BLaER1 treated with 17β-estradiol and CSF1 and Interleukin-3, amounts not matched to agents 10 nM and 100 nM (cell line): Measurements from ENCODE around the gene PARP8.

Experiments
- H3K27ac ChIP-seq, 11 experiments: shearing (Covaris generic); formaldehyde crosslinking; 2 replicates each; pipeline ENCODE4 v1.8.1; 2022
- H3K27me3 ChIP-seq, 11 experiments: shearing (Covaris generic); formaldehyde crosslinking; 2 replicates each; pipeline ENCODE4 v1.8.1; 2022
- H3K36me3 ChIP-seq, 11 experiments: shearing (Covaris generic); formaldehyde crosslinking; 2 replicates each; pipeline ENCODE4 v1.8.1; 2022
- H3K4me1 ChIP-seq, 10 experiments: shearing (Covaris generic); formaldehyde crosslinking; 2 replicates each; pipeline ENCODE4 v1.8.1; 2022
- H3K4me2 ChIP-seq, 11 experiments: shearing (Covaris generic); formaldehyde crosslinking; 2 replicates each; pipeline ENCODE4 v1.8.1; 2022
- H3K4me3 ChIP-seq, 10 experiments: shearing (Covaris generic); formaldehyde crosslinking; 2 replicates each; pipeline ENCODE4 v1.8.1; 2022
- H3K9ac ChIP-seq, 11 experiments: shearing (Covaris generic); formaldehyde crosslinking; 2 replicates each; pipeline ENCODE4 v1.8.1; 2022
- H3K9me3 ChIP-seq, 11 experiments: shearing (Covaris generic); formaldehyde crosslinking; replicated peaks in 1 of 11; 2 replicates each; pipeline ENCODE4 v1.8.1; 2022
- H4K20me1 ChIP-seq, 11 experiments: shearing (Covaris generic); formaldehyde crosslinking; 2 replicates each; pipeline ENCODE4 v1.8.1; 2022
- Cebpa-rat ChIP-seq, 11 experiments: shearing (Covaris generic); IDR thresholded peaks; 2 replicates each; pipeline ENCODE4 v1.8.1; 2022

Gene PARP8

GRCh38 chr5:50740832-50741231, 74.4 kb downstream of the PARP8 start:
- H3K9ac ChIP-seq = no peak overlapping the region
- H3K9me3 ChIP-seq = peaks cover 0 to 5% (median 0%) of the 10 kb centered on the region in 11 experiments; a peak in 2 of 22 replicates
- peaks cover 0 to 9% (median 0%) of the 10 kb centered on the region in 11 experiments; a peak in 2 of 22 replicates for H3K36me3 ChIP-seq
- H3K27me3 ChIP-seq = no peaks in the 10 kb centered on the region
- peaks cover 0 to 73% (median 15%) of the 10 kb centered on the region in 11 experiments; a peak in 12 of 22 replicates for H4K20me1 ChIP-seq
- H3K4me3 ChIP-seq = no peak overlapping the region
- TF ChIP-seq Cebpa-rat (IDR thresholded peaks at IDR 0.05) = no peak
- no peak overlapping the region for H3K4me2 ChIP-seq
- no peak overlapping the region for H3K27ac ChIP-seq
- peaks cover 0 to 17% (median 9%) of the 10 kb centered on the region in 10 experiments; a peak in 11 of 20 replicates for H3K4me1 ChIP-seq

DNA sequence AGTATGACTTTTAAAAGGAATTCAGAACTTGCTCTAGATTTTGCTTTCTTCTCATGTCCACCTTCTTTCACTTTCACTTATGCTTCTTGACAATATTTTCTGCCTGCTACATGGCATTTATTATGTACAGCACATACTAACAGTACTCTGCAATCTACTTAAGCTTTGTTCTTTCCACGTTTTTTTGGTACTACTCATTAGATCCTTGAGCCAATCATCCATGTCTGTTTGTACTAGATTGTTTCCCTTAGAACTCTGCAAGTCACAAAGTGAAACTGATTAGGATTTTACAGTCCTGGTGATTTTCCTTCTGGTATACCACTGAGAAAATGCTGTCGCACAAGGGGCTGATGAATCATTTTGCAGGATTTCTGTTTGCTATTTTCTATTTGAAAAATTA, 78.3 kb downstream of the PARP8 start:
- Histone ChIP-seq H3K27me3 (no peaks in the 10 kb centered on the region), H3K27ac (peak overlapping the region in 3 of 11 experiments; percentile 4 to 16 (median 15); a peak in 1 of 22 replicates), H3K9ac (peak overlapping the region in 2 of 11 experiments; percentile 24 to 57; a peak in 3 of 22 replicates), H3K36me3 (peaks cover 0 to 5% (median 0%) of the 10 kb centered on the region in 11 experiments; a peak in 2 of 22 replicates), H3K4me1 (peaks cover under 1 to 21% (median 12%) of the 10 kb centered on the region in 10 experiments; a peak in 15 of 20 replicates), H3K9me3 (peaks cover 0 to 5% (median 0%) of the 10 kb centered on the region in 11 experiments; a peak in 1 of 22 replicates), H4K20me1 (peaks cover 0 to 66% (median 10%) of the 10 kb centered on the region in 11 experiments; a peak in 11 of 22 replicates), H3K4me3 (peak overlapping the region in 1 of 10 experiments; percentile 31; a peak in 2 of 20 replicates), H3K4me2 (peak overlapping the region; percentile 30 to 91 (median 52); a peak in 21 of 22 replicates)
- TF ChIP-seq Cebpa-rat (IDR thresholded peaks at IDR 0.05) = no peak

DNA sequence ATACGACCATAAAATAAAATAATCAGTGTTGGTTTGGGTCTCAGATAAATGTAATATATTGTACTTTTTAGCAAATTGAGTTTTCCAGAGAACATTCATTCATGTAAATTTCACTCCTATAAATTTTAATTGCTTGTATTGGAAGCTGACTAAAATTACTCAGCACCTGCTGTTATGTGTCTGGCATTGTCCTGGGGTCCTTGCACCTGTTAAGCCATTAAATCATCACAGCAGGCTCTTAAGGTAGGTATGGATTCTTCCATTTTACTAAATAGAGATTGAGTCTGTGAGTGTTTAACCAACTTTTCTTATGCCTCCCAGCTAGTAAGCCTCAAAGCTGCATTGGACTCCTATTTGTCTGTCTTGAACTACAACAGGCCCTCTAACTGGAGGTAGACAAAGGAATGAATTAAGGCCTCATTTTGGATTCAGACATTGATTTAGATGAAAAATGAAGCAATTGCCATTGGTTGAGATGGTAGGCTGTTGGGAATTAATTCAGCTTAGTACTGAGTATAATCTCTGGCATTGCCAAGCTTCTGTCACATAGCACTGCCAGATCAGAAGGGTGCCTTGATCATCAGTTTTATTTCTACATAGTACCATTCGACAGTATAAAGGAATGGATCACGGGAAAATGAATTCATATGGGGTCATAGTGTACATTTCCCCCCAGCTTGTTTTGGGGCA, 78.9 kb downstream of the PARP8 start:
- Histone ChIP-seq H3K9ac (peak overlapping the region in 1 of 11 experiments; percentile 57; a peak in 1 of 22 replicates), H3K27me3 (no peaks in the 10 kb centered on the region), H3K4me2 (peak overlapping the region in 8 of 11 experiments; percentile 30 to 91 (median 58); a peak in 10 of 22 replicates), H3K9me3 (peaks cover 0 to 5% (median 0%) of the 10 kb centered on the region in 11 experiments; a peak in 1 of 22 replicates), H3K36me3 (peaks cover 0 to 5% (median 0%) of the 10 kb centered on the region in 11 experiments; a peak in 2 of 22 replicates), H3K4me3 (0 out of 20 replicates have a peak overlapping the region, but pooled peaks of 1 of the 10 experiments have one; percentile 31), H4K20me1 (peaks cover 0 to 70% (median 10%) of the 10 kb centered on the region in 11 experiments; a peak in 11 of 22 replicates), H3K4me1 (peaks cover 5 to 22% (median 12%) of the 10 kb centered on the region in 10 experiments; a peak in 15 of 20 replicates), H3K27ac (no peak overlapping the region)
- no peak for TF ChIP-seq Cebpa-rat (IDR thresholded peaks at IDR 0.05)

GRCh38 chr5:50749181-50749580, 82.7 kb downstream of the PARP8 start:
- H3K27ac ChIP-seq = no peak overlapping the region
- H3K4me2 ChIP-seq = no peak overlapping the region
- H3K27me3 ChIP-seq = no peaks in the 10 kb centered on the region
- H3K9ac ChIP-seq = no peak overlapping the region
- TF ChIP-seq Cebpa-rat (IDR thresholded peaks at IDR 0.05) = no peak
- peaks cover 0 to 7% (median 0%) of the 10 kb centered on the region in 11 experiments; a peak in 4 of 22 replicates for H3K36me3 ChIP-seq
- H3K4me3 ChIP-seq = no peak overlapping the region
- H3K4me1 ChIP-seq = peaks cover 3 to 20% (median 10%) of the 10 kb centered on the region in 10 experiments; a peak in 15 of 20 replicates
- H4K20me1 ChIP-seq = peaks cover 0 to 42% (median 0%) of the 10 kb centered on the region in 11 experiments; a peak in 6 of 22 replicates
- 0 out of 22 replicates have a peak, but pooled peaks cover 0 to 5% (median 0%) of the 10 kb centered on the region in 11 experiments for H3K9me3 ChIP-seq

DNA sequence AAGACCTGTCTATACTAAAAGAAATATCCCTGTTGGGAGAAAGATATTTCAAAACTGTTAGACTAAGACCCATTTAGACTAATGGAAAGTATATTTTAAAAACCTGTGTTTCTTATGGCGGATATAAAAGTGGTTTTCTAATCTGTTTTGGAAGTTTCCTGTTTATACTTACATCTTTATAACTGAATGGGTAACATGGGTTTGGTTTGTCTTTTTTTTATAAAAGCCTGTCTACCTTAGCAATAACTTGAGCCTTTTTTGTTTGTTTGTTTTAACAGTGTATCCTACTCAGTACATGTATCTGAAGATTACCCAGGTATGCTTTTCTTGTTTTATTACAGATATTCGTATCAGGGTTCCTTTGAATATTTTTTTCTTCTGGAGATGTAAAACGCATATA, 83.4 kb downstream of the PARP8 start:
- H4K20me1 ChIP-seq = peaks cover 0 to 35% (median 0%) of the 10 kb centered on the region in 11 experiments; a peak in 6 of 22 replicates
- H3K4me3 ChIP-seq = no peak overlapping the region
- peaks cover 0 to 16% (median 5%) of the 10 kb centered on the region in 10 experiments; a peak in 13 of 20 replicates for H3K4me1 ChIP-seq
- H3K9ac ChIP-seq = no peak overlapping the region
- peak overlapping the region in 1 of 11 experiments; percentile 10; a peak in 1 of 22 replicates for H3K4me2 ChIP-seq
- H3K27ac ChIP-seq = no peak overlapping the region
- peaks cover 0 to 7% (median 0%) of the 10 kb centered on the region in 11 experiments; a peak in 4 of 22 replicates for H3K36me3 ChIP-seq
- no peaks in the 10 kb centered on the region for H3K27me3 ChIP-seq
- H3K9me3 ChIP-seq = 0 out of 22 replicates have a peak, but pooled peaks cover 0 to 5% (median 0%) of the 10 kb centered on the region in 11 experiments
- no peak for TF ChIP-seq Cebpa-rat (IDR thresholded peaks at IDR 0.05)

DNA sequence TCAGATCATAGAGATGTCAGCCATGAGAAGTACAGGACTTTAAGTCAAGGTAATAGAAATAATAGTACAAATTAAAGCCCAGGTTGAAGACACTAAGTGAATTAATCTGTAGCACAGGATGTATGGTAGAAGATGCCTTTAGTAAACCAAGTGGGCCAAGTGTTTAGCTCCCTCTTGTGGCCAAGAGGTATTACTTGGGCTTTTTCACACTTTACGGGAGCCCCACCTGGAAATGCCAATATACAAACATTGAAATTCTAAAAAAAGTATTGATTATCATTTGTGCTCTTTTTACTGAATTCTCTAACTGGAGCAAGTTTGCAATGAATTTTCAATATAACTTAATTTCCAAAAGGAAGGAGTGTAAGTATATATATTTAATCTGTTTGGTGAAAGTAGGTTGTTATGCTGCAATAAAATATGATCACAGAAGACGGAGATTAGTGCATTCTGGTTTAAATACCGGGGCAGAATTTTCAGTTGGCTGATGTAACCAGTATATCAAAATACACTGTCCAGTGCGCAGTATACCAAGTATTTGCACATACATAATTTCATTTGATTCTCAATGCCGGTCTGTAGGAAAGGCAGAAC, 84.7 kb downstream of the PARP8 start:
- H3K4me3 ChIP-seq = no peak overlapping the region
- H3K9ac ChIP-seq = no peak overlapping the region

GRCh38 chr5:50752800-50753199, 86.4 kb downstream of the PARP8 start:
- TF ChIP-seq Cebpa-rat (IDR thresholded peaks at IDR 0.05) = 0 out of 22 replicates have a peak, but pooled peaks of 1 of the 11 experiments have one; percentile 15
- Histone ChIP-seq H3K9ac (no peak overlapping the region), H3K4me1 (peaks cover 0 to 12% (median 2%) of the 10 kb centered on the region in 10 experiments; a peak in 6 of 20 replicates), H3K4me3 (no peak overlapping the region), H4K20me1 (peaks cover 0 to 24% (median 0%) of the 10 kb centered on the region in 11 experiments; a peak in 5 of 22 replicates), H3K36me3 (peaks cover 0 to 14% (median 0%) of the 10 kb centered on the region in 11 experiments; a peak in 4 of 22 replicates), H3K4me2 (no peak overlapping the region), H3K27me3 (no peaks in the 10 kb centered on the region), H3K9me3 (0 out of 22 replicates have a peak, but pooled peaks cover 0 to 4% (median 0%) of the 10 kb centered on the region in 11 experiments), H3K27ac (no peak overlapping the region)

More for the DNA sequence above, 84.7 kb downstream of the PARP8 start:
- Histone ChIP-seq H3K9me3 (0 out of 22 replicates have a peak, but pooled peaks cover 0 to 5% (median 0%) of the 10 kb centered on the region in 11 experiments), H3K36me3 (peaks cover 0 to 7% (median 0%) of the 10 kb centered on the region in 11 experiments; a peak in 4 of 22 replicates), H3K4me1 (peaks cover 0 to 12% (median 2%) of the 10 kb centered on the region in 10 experiments; a peak in 6 of 20 replicates), H3K4me2 (no peak overlapping the region), H3K27ac (no peak overlapping the region), H4K20me1 (peaks cover 0 to 28% (median 0%) of the 10 kb centered on the region in 11 experiments; a peak in 5 of 22 replicates), H3K27me3 (no peaks in the 10 kb centered on the region)
- TF ChIP-seq Cebpa-rat (IDR thresholded peaks at IDR 0.05) = no peak

GRCh38 chr5:50759526-50760270, 93.3 kb downstream of the PARP8 start:
- no peak overlapping the region for H3K4me3 ChIP-seq
- 0 out of 22 replicates have a peak, but pooled peaks cover 0 to 4% (median 0%) of the 10 kb centered on the region in 11 experiments for H3K9me3 ChIP-seq
- no peak overlapping the region for H3K27ac ChIP-seq
- H3K4me2 ChIP-seq = no peak overlapping the region
- no peaks in the 10 kb centered on the region for H3K27me3 ChIP-seq
- no peak overlapping the region for H3K9ac ChIP-seq
- TF ChIP-seq Cebpa-rat (IDR thresholded peaks at IDR 0.05) = no peak
- H4K20me1 ChIP-seq = peaks cover 0 to 5% (median 0%) of the 10 kb centered on the region in 11 experiments; a peak in 2 of 22 replicates
- no peaks in the 10 kb centered on the region for H3K4me1 ChIP-seq
- H3K36me3 ChIP-seq = peaks cover 13 to 73% (median 31%) of the 10 kb centered on the region in 11 experiments; a peak in 18 of 22 replicates
